ENCODE measurements around the gene DNAI4. TPM values are rescaled to one million over a fixed set of nuclear protein-coding genes. Genes with fewer than 3 reads are reported as not detected.

DNAI4 gene
- total and polyA plus RNA-seq, 2 of the 8 experiments (the other 6 are each of a cell fraction or from before 2014, with no cell fraction given): 0.32 to 2.1 TPM

DNA sequence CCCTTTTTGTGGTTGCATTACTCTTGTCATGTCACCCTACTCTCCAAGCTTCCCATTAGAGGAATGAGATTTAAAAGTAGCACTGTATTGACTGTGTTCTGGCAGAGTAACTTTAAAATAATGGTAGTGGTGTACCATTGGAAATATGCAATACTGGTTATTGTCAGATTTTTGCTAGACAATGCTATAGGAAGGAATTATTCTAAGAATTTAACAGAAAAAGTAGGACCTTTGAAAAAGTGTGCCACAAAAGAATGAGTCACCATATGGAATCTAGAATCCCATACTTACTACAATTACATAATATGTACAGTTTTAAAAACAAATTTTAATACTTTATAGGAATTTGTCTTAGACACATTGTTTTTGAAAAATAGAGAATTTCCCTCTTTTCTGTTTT lies 14.0 kb upstream of the DNAI4 start:
- no peak overlapping the region for H3K27ac ChIP-seq (ENCODE audit: low read depth, low read length)

More for the DNA sequence above, 14.0 kb upstream of the DNAI4 start:
- Histone ChIP-seq H3K4me2 (ENCODE audit: insufficient read depth in 1 of 2, low read depth in 2 of 2, low read length in 2 of 2) (no peak overlapping the region), H4K20me1 (replicated peaks in 1 of 2; ENCODE audit: control insufficient read depth in 1 of 2, insufficient read depth in 2 of 2, low read length in 2 of 2) (no peaks in the 10 kb centered on the region), H4K91ac (replicated peaks; ENCODE audit: insufficient read length, low read length) (no peak overlapping the region), H2BK120ac (replicated peaks; ENCODE audit: low read depth, low read length) (no peak overlapping the region), H2BK15ac (ENCODE audit: low read length) (no peak overlapping the region), H2BK5ac (ENCODE audit: low read depth, low read length) (no peak overlapping the region), H2AK5ac (ENCODE audit: low read depth, low read length) (no peak overlapping the region), H4K8ac (ENCODE audit: extremely low read depth, insufficient read depth, low read length) (no peak overlapping the region), H3K79me1 (ENCODE audit: low read depth, low read length) (no peaks in the 10 kb centered on the region; the same call in 1 of the 2 replicates), H3K4me1 (replicated peaks in 1 of 4; ENCODE audit: control insufficient read depth in 3 of 4, insufficient read depth in 4 of 4, low read length in 3 of 4) (peaks cover 0 to 2% (median 0%) of the 10 kb centered on the region in 4 experiments; a peak in 1 of 7 replicates), H3K23ac (ENCODE audit: insufficient read length) (no peak overlapping the region), H4K5ac (ENCODE audit: insufficient read length, low read depth, low read length) (no peak overlapping the region), H3K79me2 (ENCODE audit: control insufficient read depth in 1 of 2, insufficient read depth in 2 of 2, low read length in 2 of 2) (peaks cover 0 to 88% of the 10 kb centered on the region in 2 experiments), H3K36me3 (ENCODE audit: control insufficient read depth in 2 of 4, insufficient read depth in 4 of 4, low read length in 3 of 4) (peaks cover 0 to 4% (median 0%) of the 10 kb centered on the region in 4 experiments; a peak in 1 of 8 replicates), H3K9me3 (ENCODE audit: insufficient read depth in 2 of 2, low read depth in 1 of 2, low read length in 1 of 2) (no peaks in the 10 kb centered on the region), H3K56ac (replicated peaks; ENCODE audit: insufficient read length, low read depth, low read length) (no peak overlapping the region), H2BK20ac (ENCODE audit: low read length) (no peak overlapping the region), H2AFZ (ENCODE audit: low read length) (no peak overlapping the region), H3K9ac (replicated peaks in 1 of 4; ENCODE audit: extremely low read depth in 1 of 4, low read depth in 3 of 4, low read length in 3 of 4) (no peak overlapping the region), H2BK12ac (ENCODE audit: low read depth, low read length) (no peak overlapping the region), H3K14ac (ENCODE audit: insufficient read length) (no peak overlapping the region), H3K27me3 (replicated peaks in 1 of 4; ENCODE audit: control insufficient read depth in 3 of 4, extremely low read depth in 1 of 4, insufficient read depth in 3 of 4, low read length in 3 of 4) (no peaks in the 10 kb centered on the region), H3K18ac (ENCODE audit: extremely low read depth, low read length) (no peak overlapping the region), H3K4me3 (ENCODE audit: extremely low read depth in 1 of 4, insufficient read depth in 2 of 4, low read depth in 3 of 4, low read length in 4 of 4) (no peak overlapping the region), H3K23me2 (ENCODE audit: low read depth, low read length) (no peaks in the 10 kb centered on the region), H3K4ac (replicated peaks; ENCODE audit: insufficient read length, low read depth, low read length) (no peak overlapping the region)
- FAIRE-seq (no peak), DNase-seq (ENCODE audit: low read depth in 1 of 2, low spot score in 2 of 2) (no peak)
- TF ChIP-seq RBBP5 (IDR thresholded peaks at IDR 0.05; ENCODE audit: borderline replicate concordance, low read depth, low read length): no peak
- TF ChIP-seq RAD21 (IDR thresholded peaks at IDR 0.05 in 1 of 2, conservative IDR thresholded peaks at IDR 0.05 in 1 of 2; ENCODE audit: low read depth in 2 of 2, low read length in 2 of 2): no peak
- POLR2A ChIA-PET (ENCODE audit: partially characterized antibody): interaction anchor here (0.8 kb wide), 1 partner anchor 14 kb away, joined by 3 read pairs; the partner anchor contains the start of genes DNAI4 and MIER1
- CTCF ChIA-PET (ENCODE audit: partially characterized antibody): no interaction called here

Measured in H1 (cell line).